Heart left ventricle (tissue), 16 donors: ENCODE results near the gene SNX24. TPM values are rescaled to one million over a fixed set of nuclear protein-coding genes. Genes with fewer than 3 reads are reported as not detected.

Experiments
- ATAC-seq, 4 donors: fragments of 200-7000 bp; cut with Tn5 transposase; one replicate each; pipeline ENCODE4 v1.9.1; 2020 to 2022; ENCODE audit warnings: moderate library complexity in 4 of 4, mild to moderate bottlenecking in 3 of 4, moderate number of reproducible peaks in 1 of 4
- DNase-seq, 5 donors: peaks; one replicate each; pipeline ENCODE4 v3.0.0-alpha.2; 2020
- H3K27ac ChIP-seq, 12 donors: fragments of 200-600 bp; sonication (generic) in 4 of 12; one replicate each; pipeline versions ENCODE4 v1.5.0 to v1.8.0; 2016 to 2022; ENCODE audit warnings: mild to moderate bottlenecking in 2 of 12
- H3K27me3 ChIP-seq, 9 donors: fragments of 200-600 bp; sonication (generic) in 2 of 9; one replicate each; pipeline versions ENCODE4 v1.5.1 to v1.8.0; 2016 to 2022; ENCODE audit warnings: mild to moderate bottlenecking in 3 of 9
- H3K36me3 ChIP-seq, 9 donors: fragments of 200-600 bp; sonication (generic) in 2 of 9; one replicate each; pipeline versions ENCODE4 v1.5.0 to v1.8.0; 2018 to 2022; ENCODE audit warnings: mild to moderate bottlenecking in 2 of 9
- H3K4me1 ChIP-seq, 12 donors: fragments of 200-600 bp; sonication (generic) in 4 of 12; one replicate each; pipeline versions ENCODE4 v1.5.0 to v1.8.0; 2016 to 2022; ENCODE audit warnings: mild to moderate bottlenecking in 3 of 12
- H3K4me3 ChIP-seq, 12 donors: fragments of 200-600 bp; sonication (generic) in 4 of 12; one replicate each; pipeline versions ENCODE4 v1.5.0 to v1.8.0; 2017 to 2022; ENCODE audit warnings: mild to moderate bottlenecking in 9 of 12, moderate library complexity in 4 of 12
- H3K9me3 ChIP-seq, 12 donors: fragments of 200-600 bp; sonication (generic) in 4 of 12; one replicate each; pipeline versions ENCODE4 v1.5.0 to v1.8.0; 2016 to 2022; ENCODE audit warnings: mild to moderate bottlenecking in 1 of 12
- POLR2A ChIP-seq, 2 donors: fragments of 450-650 bp; IDR thresholded peaks; one replicate each; pipeline ENCODE4 v1.6.1; 2017; ENCODE audit warnings: antibody characterized with exemption in 2 of 2, mild to moderate bottlenecking in 2 of 2, moderate library complexity in 2 of 2
- WGBS, 4 donors: extraction: QIAGEN DNeasy Blood & Tissue Kit in 2 of 4; methylation state at CpG; one replicate each; pipeline versions ENCODE4 v1.1.5 to v1.1.7; 2013 to 2018; 5-methylcytosine and 5-hydroxymethylcytosine counted together
- intact Hi-C, 10 donors: fragments of 100-400 bp; cut with DNase I; formaldehyde crosslinking; loops; one replicate each; pipeline versions ENCODE4 v1.11.1 to v1.14.2; 2022
- polyA plus RNA-seq, 2 donors: library from polyadenylated mRNA; stranded (reverse); fragments of 200-250 nt; gene quantifications; one replicate each; pipeline ENCODE4 v1.2.3, GENCODE V29; 2013
- total RNA-seq, 9 donors: library from RNA; depleted of rRNA in 2 of 9; stranded (reverse); fragments of >200 nt in 2 of 9; fragmentation: NEBNext Ultra II Directional in 3 of 9; extraction: Animal tissue kit (Norgen Biotek cat#: 25700) in 3 of 9; gene quantifications; one replicate each; pipeline versions ENCODE4 v1.1.0 to v1.2.4, GENCODE V29; 2016 to 2023
- TF ChIP-seq, protein P1 (sequence below), 12 donors: fragments of 200-600 bp; sonication (generic) in 4 of 12; IDR thresholded peaks; one replicate each; pipeline versions ENCODE4 v1.5.0 to v1.8.0; 2018 to 2022; ENCODE audit warnings: antibody characterized with exemption in 12 of 12, mild to moderate bottlenecking in 5 of 12
- donor health status: ischemic (EF 13 %, LVEDD 7.1; RV severe dilation, severe dysfunction).
- donor health status: healthy with polysubstance abuse.
- donor health status: DM: no; HTN: yes; CAD: no.
- donor health status: DM: no; HTN: no; CAD: no.
- donor health status: ischemic (EF 25% LVEDD 6.9; RV normal size, moderate dysfunction).
- donor health status: ischemic (EF 25% LVEDD 5.7; RV mildly dilated, moderate dysfunction).
- donor health status: healthy.
- donor health status: DM: yes; HTN: yes; CAD: no.
- donor health status: ischemic (EF 35%, LVEDD 5.7; RV mildly dilated, moderate dysfunction).
- donor health status: nonischemic (EF 11% LVEDD 7.7; RV severe dilation, severe dysfunction).
- donor health status: DM: yes; HTN: yes; CAD: no.
- donor health status: PGD.
- donor health status: ischemic (EF 29% LVEDD 5.4; RV normal size, mild dysfunction).
- donor health status: nonischemic (EF 23%, LVEDD 6.1; RV moderate dilation, normal function).

The SNX24 gene
- total and polyA plus RNA-seq, 11 donors: 10.0 to 21.2 (median 14.8) TPM

DNA sequence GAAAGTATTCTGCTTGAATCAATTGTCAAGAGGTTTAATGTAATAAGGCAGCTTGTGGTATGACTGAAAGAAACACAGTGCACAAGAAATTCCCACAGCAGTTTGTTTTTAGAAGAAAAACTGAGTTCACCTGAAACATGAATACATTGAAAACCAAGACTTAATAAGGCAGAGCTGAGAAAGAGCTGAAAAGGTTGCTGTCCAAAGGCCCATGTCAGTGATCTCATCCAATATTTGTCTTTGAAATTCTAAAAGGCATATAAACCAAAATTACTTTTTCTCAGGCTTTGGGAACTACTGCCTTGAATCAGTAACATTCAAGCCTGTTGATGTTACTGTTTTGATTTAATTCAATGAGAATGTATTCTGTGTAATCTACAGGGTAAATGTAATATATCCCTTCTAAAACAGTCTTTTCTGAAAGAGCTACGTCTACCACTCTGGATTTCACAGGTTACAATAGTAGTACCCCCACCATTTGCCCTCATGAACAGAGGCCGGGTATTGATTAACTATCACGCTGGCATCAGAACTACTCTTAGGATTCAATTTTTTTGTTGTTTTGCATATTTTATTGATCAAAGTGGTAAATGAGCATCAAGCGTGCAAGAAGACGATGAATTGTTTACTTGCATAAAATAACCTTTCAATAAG is 133.4 kb downstream of the SNX24 start:
- Histone ChIP-seq H3K9me3 (no peaks in the 10 kb centered on the region), H3K36me3 (no peaks in the 10 kb centered on the region), H3K4me3 (no peak overlapping the region), H3K27ac (no peak overlapping the region), H3K27me3 (no peaks in the 10 kb centered on the region), H3K4me1 (no peaks in the 10 kb centered on the region)
- DNase-seq (no peak), ATAC-seq (no peak)
- 79 to 99% (median 97%) methylated on average over 5 of the region's 5 CpGs for WGBS, 4 donors
- no peak for TF ChIP-seq POLR2A (IDR thresholded peaks at IDR 0.05)
- TF ChIP-seq, protein P1, sequence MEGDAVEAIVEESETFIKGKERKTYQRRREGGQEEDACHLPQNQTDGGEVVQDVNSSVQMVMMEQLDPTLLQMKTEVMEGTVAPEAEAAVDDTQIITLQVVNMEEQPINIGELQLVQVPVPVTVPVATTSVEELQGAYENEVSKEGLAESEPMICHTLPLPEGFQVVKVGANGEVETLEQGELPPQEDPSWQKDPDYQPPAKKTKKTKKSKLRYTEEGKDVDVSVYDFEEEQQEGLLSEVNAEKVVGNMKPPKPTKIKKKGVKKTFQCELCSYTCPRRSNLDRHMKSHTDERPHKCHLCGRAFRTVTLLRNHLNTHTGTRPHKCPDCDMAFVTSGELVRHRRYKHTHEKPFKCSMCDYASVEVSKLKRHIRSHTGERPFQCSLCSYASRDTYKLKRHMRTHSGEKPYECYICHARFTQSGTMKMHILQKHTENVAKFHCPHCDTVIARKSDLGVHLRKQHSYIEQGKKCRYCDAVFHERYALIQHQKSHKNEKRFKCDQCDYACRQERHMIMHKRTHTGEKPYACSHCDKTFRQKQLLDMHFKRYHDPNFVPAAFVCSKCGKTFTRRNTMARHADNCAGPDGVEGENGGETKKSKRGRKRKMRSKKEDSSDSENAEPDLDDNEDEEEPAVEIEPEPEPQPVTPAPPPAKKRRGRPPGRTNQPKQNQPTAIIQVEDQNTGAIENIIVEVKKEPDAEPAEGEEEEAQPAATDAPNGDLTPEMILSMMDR (IDR thresholded peaks at IDR 0.05): no peak
- intact Hi-C loops: no loop called here

DNA sequence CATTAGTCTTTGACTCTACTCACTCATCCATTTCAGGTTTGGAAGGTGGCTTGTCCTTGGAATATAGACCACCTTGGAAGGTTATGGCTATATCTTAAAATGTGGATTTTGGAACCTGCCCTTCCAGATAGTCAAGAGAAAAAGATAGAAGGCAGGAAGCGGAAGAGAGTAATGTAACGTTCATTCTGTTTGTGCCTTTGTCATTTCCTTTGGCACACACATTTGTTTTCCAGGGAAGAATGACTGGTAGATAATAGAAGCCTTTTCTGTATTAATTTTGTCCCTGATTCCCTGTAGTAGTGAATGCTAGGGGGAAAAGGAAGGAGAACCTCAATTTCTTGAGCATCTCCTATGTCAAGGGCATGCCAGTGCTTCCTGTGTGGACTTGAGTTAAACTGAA is 136.4 kb downstream of the SNX24 start:
- H3K36me3 ChIP-seq: no peaks in the 10 kb centered on the region
- H3K9me3 ChIP-seq: no peaks in the 10 kb centered on the region
- H3K4me1 ChIP-seq: no peaks in the 10 kb centered on the region
- 58 to 72% (median 69%) methylated on average over 2 of the region's 2 CpGs for WGBS, 4 donors
- H3K4me3 ChIP-seq: no peak overlapping the region
- DNase-seq: no peak
- intact Hi-C loops: no loop called here
- H3K27me3 ChIP-seq: no peaks in the 10 kb centered on the region
- H3K27ac ChIP-seq: no peak overlapping the region
- no peak for ATAC-seq
- TF ChIP-seq, protein P1 (IDR thresholded peaks at IDR 0.05): no peak
- no peak for TF ChIP-seq POLR2A (IDR thresholded peaks at IDR 0.05)

DNA sequence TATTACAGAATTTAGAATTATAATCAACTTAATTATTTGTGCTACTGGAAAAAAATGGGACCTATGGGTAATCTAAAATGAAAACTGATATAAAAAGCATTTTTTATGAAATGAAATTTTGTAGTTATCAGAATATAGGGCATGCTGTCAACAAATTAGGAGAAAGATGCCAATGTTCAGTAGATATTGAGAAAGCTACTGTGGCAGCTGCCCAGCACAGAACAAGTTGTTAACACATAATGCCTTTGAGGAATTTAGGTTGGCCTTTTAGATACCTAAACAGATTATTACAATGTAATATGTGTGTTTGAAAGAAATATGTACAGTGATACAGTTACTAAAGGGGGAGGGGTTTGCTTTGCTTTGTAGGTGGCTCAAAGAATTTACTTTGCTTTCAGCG is 137.0 kb downstream of the SNX24 start:
- H3K4me1 ChIP-seq: no peaks in the 10 kb centered on the region
- H3K27me3 ChIP-seq: no peaks in the 10 kb centered on the region
- DNase-seq: no peak
- H3K36me3 ChIP-seq: no peaks in the 10 kb centered on the region
- no peak for ATAC-seq
- TF ChIP-seq POLR2A (IDR thresholded peaks at IDR 0.05): no peak
- TF ChIP-seq, protein P1 (IDR thresholded peaks at IDR 0.05): no peak
- no peaks in the 10 kb centered on the region for H3K9me3 ChIP-seq
- no peak overlapping the region for H3K4me3 ChIP-seq
- H3K27ac ChIP-seq: no peak overlapping the region
- WGBS, 4 donors: 0 to 42% (median 1%) methylated on average over 1 of the region's 1 CpG
- intact Hi-C loops: no loop called here

DNA sequence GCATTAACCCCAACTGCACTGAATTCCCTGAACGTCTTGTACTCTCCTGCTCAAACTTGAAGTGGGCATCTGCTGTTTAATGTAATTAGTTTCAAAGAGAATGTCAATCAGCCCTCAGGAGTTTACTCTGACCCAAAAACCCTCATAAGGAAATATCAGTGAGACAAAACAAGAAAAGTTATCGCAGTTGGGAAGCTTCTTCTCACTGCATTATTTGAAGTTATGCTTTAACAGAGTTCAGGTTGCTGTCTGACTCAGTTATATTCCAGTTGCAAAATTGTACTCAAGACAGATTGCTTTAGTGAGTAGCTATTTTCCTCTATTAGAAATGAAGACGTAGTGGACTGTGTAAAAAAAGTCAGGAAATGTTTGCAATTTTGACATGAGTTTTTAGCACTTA is 139.0 kb downstream of the SNX24 start:
- intact Hi-C loops: no loop called here

More for the DNA sequence above, 139.0 kb downstream of the SNX24 start:
- WGBS, 4 donors: 95 to 97% (median 96%) methylated on average over 3 of the region's 3 CpGs
- ATAC-seq: no peak
- Histone ChIP-seq H3K4me1 (no peaks in the 10 kb centered on the region), H3K4me3 (no peak overlapping the region), H3K27me3 (no peaks in the 10 kb centered on the region), H3K36me3 (no peaks in the 10 kb centered on the region), H3K9me3 (no peaks in the 10 kb centered on the region), H3K27ac (no peak overlapping the region)
- no peak for DNase-seq
- TF ChIP-seq, protein P1 (IDR thresholded peaks at IDR 0.05): no peak
